ENCODE data around the gene PAX2. TPM values are rescaled to one million over a fixed set of nuclear protein-coding genes. Genes with fewer than 3 reads are reported as not detected.

Gene PAX2
- total RNA-seq, 1 donor from 2014 or later, result 20.2 TPM

GRCh38 chr10:100810835-100811116, 65.4 kb downstream of the PAX2 start:
- TF ChIP-seq CTCF (conservative IDR thresholded peaks at IDR 0.05; ENCODE audit: low read depth, low read length), result no peak
- no peak overlapping the region for H3K4me3 ChIP-seq (ENCODE audit: low read depth, low read length)
- no peak for DNase-seq (ENCODE audit: low read depth)

GRCh38 chr10:100811261-100811660, 65.9 kb downstream of the PAX2 start:
- no peak for TF ChIP-seq CTCF (conservative IDR thresholded peaks at IDR 0.05; ENCODE audit: low read depth, low read length)
- no peak overlapping the region for H3K4me3 ChIP-seq (ENCODE audit: low read depth, low read length)
- DNase-seq (ENCODE audit: low read depth), result no peak

GRCh38 chr10:100811752-100812750, 66.7 kb downstream of the PAX2 start:
- TF ChIP-seq CTCF (conservative IDR thresholded peaks at IDR 0.05; ENCODE audit: low read depth, low read length), result no peak
- no peak for DNase-seq (ENCODE audit: low read depth)
- H3K4me3 ChIP-seq (ENCODE audit: low read depth, low read length), result no peak overlapping the region

GRCh38 chr10:100812978-100813377, 67.6 kb downstream of the PAX2 start:
- no peak for TF ChIP-seq CTCF (conservative IDR thresholded peaks at IDR 0.05; ENCODE audit: low read depth, low read length)
- no peak overlapping the region for H3K4me3 ChIP-seq (ENCODE audit: low read depth, low read length)
- no peak for DNase-seq (ENCODE audit: low read depth)

GRCh38 chr10:100814751-100815474, 69.5 kb downstream of the PAX2 start:
- DNase-seq (ENCODE audit: low read depth), result no peak
- no peak for TF ChIP-seq CTCF (conservative IDR thresholded peaks at IDR 0.05; ENCODE audit: low read depth, low read length)
- no peak overlapping the region for H3K4me3 ChIP-seq (ENCODE audit: low read depth, low read length)

- TF ChIP-seq CTCF (conservative IDR thresholded peaks at IDR 0.05; ENCODE audit: low read depth, low read length), result no peak
- H3K4me3 ChIP-seq (ENCODE audit: low read depth, low read length), result no peak overlapping the region
- DNase-seq (ENCODE audit: low read depth), result no peak
These were observed 71.3 kb downstream of the PAX2 start for GRCh38 chr10:100816671-100817070.

Data from epithelial cell of proximal tubule (primary cell).